Nephron progenitor cell (in vitro differentiated cells): Measurements from ENCODE around the gene NEO1.

Source experiments
- DNase-seq: peaks from one replicate; pipeline ENCODE4 v3.0.0; 2021
- H3K27ac Mint-ChIP-seq: 2 replicates; pipeline ENCODE4 v1.8.0; 2021; ENCODE audit warnings: mild to moderate bottlenecking, moderate library complexity, mixed read lengths
- H3K27me3 Mint-ChIP-seq: 2 replicates; pipeline ENCODE4 v1.8.0; 2021; ENCODE audit warnings: mild to moderate bottlenecking, low read depth, mixed read lengths; ENCODE audit not compliant: poor library complexity
- H3K36me3 Mint-ChIP-seq: 2 replicates; pipeline ENCODE4 v1.8.0; 2021; ENCODE audit warnings: low read depth, mixed read lengths
- H3K4me1 Mint-ChIP-seq: 2 replicates; pipeline ENCODE4 v1.8.0; 2021; ENCODE audit warnings: mixed read lengths
- H3K4me3 Mint-ChIP-seq: 2 replicates; pipeline ENCODE4 v1.8.0; 2021; ENCODE audit warnings: mild to moderate bottlenecking, moderate library complexity, mixed read lengths
- H3K9me3 Mint-ChIP-seq: 2 replicates; pipeline ENCODE4 v1.8.0; 2021; ENCODE audit warnings: mild to moderate bottlenecking, moderate library complexity, mixed read lengths
- TF ChIP-seq, protein P1 (sequence below): fragments of 200-600 bp; sonication (generic); IDR thresholded peaks from 2 replicates; pipeline ENCODE4 v1.5.0; 2021; ENCODE audit warnings: antibody characterized with exemption

The NEO1 gene

DNA sequence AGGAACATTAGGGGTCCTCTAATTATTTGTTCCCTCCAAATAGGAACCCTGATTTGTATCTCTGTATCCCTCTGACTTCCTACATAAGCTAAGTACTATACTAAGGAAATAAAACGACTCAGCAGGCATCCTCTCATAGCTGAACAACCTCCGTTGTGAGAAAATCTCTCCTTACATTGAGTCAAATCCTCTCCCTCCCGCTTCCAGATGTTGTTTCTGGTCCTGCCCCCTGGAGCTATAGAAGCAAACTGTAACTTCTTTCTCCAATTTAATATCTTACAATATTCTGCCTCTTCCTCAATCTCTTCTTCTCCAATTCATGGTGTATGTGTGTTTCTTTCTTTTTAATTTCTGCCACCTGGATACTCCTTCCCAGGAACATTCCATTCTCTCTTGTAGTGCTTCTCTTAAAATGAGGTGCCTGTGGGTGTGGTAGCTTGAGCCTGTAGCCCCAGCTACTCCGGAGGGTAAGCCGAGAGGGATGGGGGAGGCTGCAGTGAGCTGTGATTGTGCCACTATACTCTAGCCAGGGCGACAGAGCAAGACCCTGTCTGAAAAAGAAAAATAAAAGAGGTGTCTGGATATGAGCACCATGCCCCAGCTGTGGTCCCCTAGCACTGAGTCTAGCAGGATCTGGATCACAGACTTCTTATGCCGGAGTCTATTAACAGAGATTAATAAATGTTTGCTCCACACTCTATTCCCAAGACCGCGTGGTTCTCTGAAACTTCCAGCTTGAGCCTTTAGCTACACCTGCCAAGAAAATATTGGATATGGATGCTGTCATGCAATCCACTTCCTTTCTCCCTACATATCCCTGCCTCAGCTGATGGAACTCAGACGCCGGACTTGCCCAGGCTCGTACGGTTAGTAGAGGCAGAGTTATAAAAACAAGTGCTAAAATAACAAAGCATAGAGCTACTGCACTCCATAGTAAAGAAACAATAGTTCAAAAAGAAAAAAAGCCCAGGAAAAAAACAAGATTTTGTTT is 42.9 kb upstream of the NEO1 start:
- Mint-ChIP-seq H3K27ac (no peak overlapping the region), H3K27me3 (peaks cover 8% of the 10 kb centered on the region), H3K36me3 (no peaks in the 10 kb centered on the region), H3K4me1 (peaks cover 25% of the 10 kb centered on the region), H3K9me3 (no peaks in the 10 kb centered on the region), H3K4me3 (no peak overlapping the region)
- DNase-seq = no peak
- TF ChIP-seq, protein P1, sequence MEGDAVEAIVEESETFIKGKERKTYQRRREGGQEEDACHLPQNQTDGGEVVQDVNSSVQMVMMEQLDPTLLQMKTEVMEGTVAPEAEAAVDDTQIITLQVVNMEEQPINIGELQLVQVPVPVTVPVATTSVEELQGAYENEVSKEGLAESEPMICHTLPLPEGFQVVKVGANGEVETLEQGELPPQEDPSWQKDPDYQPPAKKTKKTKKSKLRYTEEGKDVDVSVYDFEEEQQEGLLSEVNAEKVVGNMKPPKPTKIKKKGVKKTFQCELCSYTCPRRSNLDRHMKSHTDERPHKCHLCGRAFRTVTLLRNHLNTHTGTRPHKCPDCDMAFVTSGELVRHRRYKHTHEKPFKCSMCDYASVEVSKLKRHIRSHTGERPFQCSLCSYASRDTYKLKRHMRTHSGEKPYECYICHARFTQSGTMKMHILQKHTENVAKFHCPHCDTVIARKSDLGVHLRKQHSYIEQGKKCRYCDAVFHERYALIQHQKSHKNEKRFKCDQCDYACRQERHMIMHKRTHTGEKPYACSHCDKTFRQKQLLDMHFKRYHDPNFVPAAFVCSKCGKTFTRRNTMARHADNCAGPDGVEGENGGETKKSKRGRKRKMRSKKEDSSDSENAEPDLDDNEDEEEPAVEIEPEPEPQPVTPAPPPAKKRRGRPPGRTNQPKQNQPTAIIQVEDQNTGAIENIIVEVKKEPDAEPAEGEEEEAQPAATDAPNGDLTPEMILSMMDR = no peak

DNA sequence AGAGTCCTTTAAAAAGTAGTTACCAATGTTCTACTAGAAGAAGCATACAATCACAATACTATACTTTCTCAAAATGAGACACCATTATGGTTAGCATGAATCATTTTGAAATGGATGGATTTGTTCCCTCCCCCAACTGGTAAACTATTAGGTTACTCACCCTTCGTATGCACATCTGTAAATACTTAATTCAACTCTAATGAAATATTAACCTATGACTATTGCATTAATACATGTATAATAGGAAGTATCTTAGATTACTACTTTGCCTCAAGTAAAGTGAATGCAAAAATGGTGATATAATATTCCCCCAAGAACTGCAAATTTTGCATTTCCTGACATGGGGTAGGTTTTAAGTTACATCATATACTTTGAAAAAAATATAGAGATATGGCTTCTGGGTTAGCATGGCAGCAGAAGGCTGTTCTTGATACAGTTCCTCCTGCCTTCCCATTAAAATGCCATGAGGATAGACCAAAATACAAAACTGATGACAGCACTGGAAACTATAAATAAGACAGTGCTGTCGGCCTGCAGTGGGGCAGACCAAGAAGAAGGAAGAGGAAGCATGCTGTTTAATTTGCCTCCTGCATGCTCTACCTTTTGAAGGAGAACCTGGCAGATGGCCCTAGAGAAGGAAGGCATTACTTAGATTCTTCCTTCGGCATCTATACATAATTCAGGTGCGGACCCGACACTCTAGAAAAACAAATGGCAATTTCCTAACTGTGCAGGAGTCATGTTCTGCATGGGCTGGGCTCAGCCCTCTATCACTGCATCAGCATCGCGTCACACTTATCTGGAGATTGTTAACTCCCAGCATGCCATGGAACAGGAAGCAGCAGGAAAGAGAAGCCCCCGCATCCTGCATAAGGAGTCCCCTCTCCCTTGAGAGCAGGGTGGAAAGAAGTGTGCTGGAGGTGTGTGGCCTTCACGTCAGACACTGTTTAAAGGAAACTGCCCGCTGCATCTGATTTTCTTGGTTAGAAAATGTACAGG is 41.8 kb upstream of the NEO1 start:
- no peak for DNase-seq
- Mint-ChIP-seq H3K27ac (no peak overlapping the region), H3K4me1 (peaks cover 25% of the 10 kb centered on the region), H3K36me3 (no peaks in the 10 kb centered on the region), H3K27me3 (peaks cover 8% of the 10 kb centered on the region), H3K4me3 (no peak overlapping the region), H3K9me3 (no peaks in the 10 kb centered on the region)
- TF ChIP-seq, protein P1 = no peak

DNA sequence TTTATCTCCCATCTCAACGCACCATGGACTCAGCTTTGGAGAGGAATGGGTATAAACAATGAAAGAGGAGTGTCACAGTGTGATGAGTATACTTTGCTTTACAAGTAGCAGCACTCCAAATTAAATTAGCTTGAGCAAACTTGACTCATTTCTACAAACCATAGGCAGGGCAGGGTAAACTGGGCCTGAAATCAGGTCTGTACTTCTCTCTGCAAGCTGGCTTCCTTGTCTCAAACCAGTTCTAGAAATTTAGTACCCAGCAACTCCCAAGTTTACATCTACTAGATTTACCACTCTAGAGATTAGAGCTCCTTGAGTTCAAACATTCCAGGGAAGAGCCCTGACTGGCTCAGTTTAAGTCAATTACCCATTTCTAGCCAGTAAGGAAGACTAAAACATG is 37.4 kb upstream of the NEO1 start:
- Mint-ChIP-seq H3K9me3 (no peaks in the 10 kb centered on the region), H3K27ac (no peak overlapping the region), H3K36me3 (no peaks in the 10 kb centered on the region), H3K4me1 (peaks cover 10% of the 10 kb centered on the region), H3K4me3 (no peak overlapping the region), H3K27me3 (no peaks in the 10 kb centered on the region)
- TF ChIP-seq, protein P1 = no peak
- no peak for DNase-seq

DNA sequence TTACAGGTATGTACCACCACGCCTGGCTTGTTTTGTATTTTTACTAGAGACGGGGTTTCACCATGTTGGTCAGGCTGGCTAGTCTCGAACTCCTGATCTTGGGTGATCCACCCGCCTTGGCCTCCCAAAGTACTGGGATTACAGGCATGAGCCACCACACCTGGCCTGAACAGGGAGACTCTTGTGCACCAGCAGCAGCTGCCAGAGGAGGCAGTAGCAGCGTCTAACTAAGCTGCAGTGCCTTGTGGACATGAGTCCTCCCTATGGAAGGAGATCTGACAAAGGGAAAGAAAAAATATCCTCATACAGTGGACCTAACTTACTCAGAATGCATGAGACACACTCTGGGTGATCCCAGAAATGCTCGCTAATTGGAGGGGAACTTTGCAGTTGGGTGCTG is 36.8 kb upstream of the NEO1 start:
- Mint-ChIP-seq H3K4me1 (peaks cover 7% of the 10 kb centered on the region), H3K36me3 (no peaks in the 10 kb centered on the region), H3K9me3 (no peaks in the 10 kb centered on the region), H3K27me3 (peaks cover 4% of the 10 kb centered on the region), H3K4me3 (no peak overlapping the region), H3K27ac (no peak overlapping the region)
- no peak for DNase-seq
- TF ChIP-seq, protein P1 = no peak

DNA sequence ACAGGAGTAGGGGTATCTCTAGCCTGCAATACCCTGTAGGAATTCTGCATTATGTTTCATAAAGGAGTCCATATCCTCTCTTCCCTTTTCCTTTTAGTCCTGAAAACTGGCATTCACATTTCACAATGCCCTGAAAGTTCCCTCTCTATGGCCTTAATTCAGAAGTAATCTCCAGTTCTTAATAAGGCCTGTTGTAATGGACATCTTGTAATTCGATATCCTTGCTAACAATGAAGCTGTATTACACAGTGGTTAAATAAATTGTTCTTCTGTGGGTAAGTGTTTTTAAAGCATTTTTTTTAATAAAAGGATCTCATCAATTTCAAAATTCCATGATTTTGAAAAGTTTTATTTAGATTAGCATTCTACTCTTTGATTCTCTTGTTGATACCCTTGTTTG is 34.3 kb upstream of the NEO1 start:
- Mint-ChIP-seq H3K4me1 (peaks cover 27% of the 10 kb centered on the region), H3K4me3 (no peak overlapping the region), H3K36me3 (no peaks in the 10 kb centered on the region), H3K9me3 (no peaks in the 10 kb centered on the region), H3K27me3 (peaks cover 6% of the 10 kb centered on the region), H3K27ac (no peak overlapping the region)
- no peak for DNase-seq
- TF ChIP-seq, protein P1 = no peak
